HG03103 (cell line): ENCODE measurements around the gene GIGYF2.

Source experiments
- ATAC-seq: cut with Tn5 transposase; IDR thresholded peaks from one replicate; pipeline ENCODE4 v1.9.1; 2021; ENCODE audit warnings: low read depth; ENCODE audit not compliant: unreplicated experiment

The GIGYF2 gene

GRCh38 chr2:232876978-232877441, 179.9 kb downstream of the GIGYF2 start:
- ATAC-seq = no peak

- no peak for ATAC-seq
These were observed 180.9 kb downstream of the GIGYF2 start for GRCh38 chr2:232877940-232878511.

GRCh38 chr2:232878855-232879617, 181.9 kb downstream of the GIGYF2 start:
- ATAC-seq = no peak

GRCh38 chr2:232879618-232880494, 182.7 kb downstream of the GIGYF2 start:
- ATAC-seq = no peak

GRCh38 chr2:232880764-232881351, 183.7 kb downstream of the GIGYF2 start:
- ATAC-seq = no peak

GRCh38 chr2:232882085-232882484, 185.0 kb downstream of the GIGYF2 start:
- no peak for ATAC-seq

GRCh38 chr2:232882505-232883115, 185.5 kb downstream of the GIGYF2 start:
- ATAC-seq = no peak

GRCh38 chr2:232883116-232883721, 186.1 kb downstream of the GIGYF2 start:
- ATAC-seq = no peak

- no peak for ATAC-seq
These were observed 186.9 kb downstream of the GIGYF2 start for GRCh38 chr2:232884001-232884421.

- no peak for ATAC-seq
These were observed 187.6 kb downstream of the GIGYF2 start for GRCh38 chr2:232884549-232885263.

- no peak for ATAC-seq
These were observed 188.3 kb downstream of the GIGYF2 start for GRCh38 chr2:232885264-232885961.

- no peak for ATAC-seq
These were observed 189.0 kb downstream of the GIGYF2 start for GRCh38 chr2:232886176-232886575.

- no peak for ATAC-seq
These were observed 189.5 kb downstream of the GIGYF2 start for GRCh38 chr2:232886632-232887031.

GRCh38 chr2:232887171-232887850, 190.2 kb downstream of the GIGYF2 start:
- no peak for ATAC-seq

- no peak for ATAC-seq
These were observed 191.1 kb downstream of the GIGYF2 start for GRCh38 chr2:232888099-232888836.

GRCh38 chr2:232888839-232889529, 191.9 kb downstream of the GIGYF2 start:
- no peak for ATAC-seq

GRCh38 chr2:232889876-232890401, 192.8 kb downstream of the GIGYF2 start:
- no peak for ATAC-seq
